ENCODE results near the gene CMTM7. TPM values are rescaled to one million over a fixed set of nuclear protein-coding genes. Genes with fewer than 3 reads are reported as not detected.

The CMTM7 gene
- total and polyA plus RNA-seq, 2 of the 13 experiments (the other 11 are each of a cell fraction or from before 2014, with no cell fraction given) = 20.9 to 21.4 TPM

DNA sequence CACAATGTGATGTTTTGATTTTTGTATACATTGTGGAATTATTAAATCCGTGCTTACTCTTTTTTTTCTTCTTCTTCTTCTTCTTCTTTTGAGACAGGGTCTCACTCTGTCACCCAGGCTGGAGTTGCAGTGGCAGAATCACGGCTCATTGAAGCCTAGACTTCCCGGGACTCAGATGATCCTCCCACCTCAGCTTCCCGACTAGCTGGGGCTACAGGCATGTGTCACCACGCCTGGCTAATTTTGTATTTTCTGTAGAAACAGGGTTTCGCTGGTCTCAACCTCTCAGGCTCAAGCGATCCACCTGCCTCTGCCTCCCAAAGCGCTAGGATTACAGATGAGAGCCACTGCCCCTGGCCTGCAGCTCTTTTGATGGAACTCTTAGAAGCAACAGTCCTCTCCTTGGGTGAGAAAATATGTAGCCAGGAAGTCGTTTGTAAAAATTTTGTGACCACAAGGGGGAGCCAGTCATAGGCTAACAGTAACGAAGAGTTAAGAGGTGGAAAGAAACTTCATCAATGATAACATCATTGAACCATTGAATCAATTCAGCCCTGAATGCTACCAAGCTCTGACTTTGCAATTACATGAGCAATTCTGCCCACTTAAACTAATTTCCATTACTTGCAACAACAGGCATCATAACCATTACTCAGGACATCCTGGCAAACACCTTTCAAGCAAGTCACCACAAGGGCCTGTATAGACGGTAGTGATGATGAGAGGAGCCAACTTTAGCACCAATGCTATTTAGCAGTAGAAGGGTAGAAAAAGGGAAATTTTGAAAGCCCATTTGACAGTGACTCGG, 16.7 kb upstream of the CMTM7 start (continued):
- TF ChIP-seq TEAD2 (CRISPR knock-in tag; IDR thresholded peaks at IDR 0.05) (no peak), HNRNPUL1 (IDR thresholded peaks at IDR 0.05; ENCODE audit: low read depth, low read length) (no peak), IRF2 (CRISPR knock-in tag; IDR thresholded peaks at IDR 0.05) (0 out of 2 replicates have a peak, but pooled peaks have one; percentile 7), PTBP1 (IDR thresholded peaks at IDR 0.05; ENCODE audit: low read depth, low read length, poor library complexity, severe bottlenecking) (no peak), ZNF367 (CRISPR knock-in tag; IDR thresholded peaks at IDR 0.05; ENCODE audit: borderline replicate concordance) (no peak), ZNF430 (CRISPR knock-in tag; IDR thresholded peaks at IDR 0.05) (no peak), MAZ (IDR thresholded peaks at IDR 0.05; ENCODE audit: borderline replicate concordance, low read depth, low read length) (no peak), MAZ (CRISPR knock-in tag; IDR thresholded peaks at IDR 0.05; ENCODE audit: low read depth) (0 out of 2 replicates have a peak, but pooled peaks have one; percentile 36), DNMT3B (CRISPR knock-in tag; conservative IDR thresholded peaks at IDR 0.05) (no peak), ZNF432 (CRISPR knock-in tag; IDR thresholded peaks at IDR 0.05; ENCODE audit: borderline replicate concordance) (no peak)
- TF ChIP-seq, protein P1, sequence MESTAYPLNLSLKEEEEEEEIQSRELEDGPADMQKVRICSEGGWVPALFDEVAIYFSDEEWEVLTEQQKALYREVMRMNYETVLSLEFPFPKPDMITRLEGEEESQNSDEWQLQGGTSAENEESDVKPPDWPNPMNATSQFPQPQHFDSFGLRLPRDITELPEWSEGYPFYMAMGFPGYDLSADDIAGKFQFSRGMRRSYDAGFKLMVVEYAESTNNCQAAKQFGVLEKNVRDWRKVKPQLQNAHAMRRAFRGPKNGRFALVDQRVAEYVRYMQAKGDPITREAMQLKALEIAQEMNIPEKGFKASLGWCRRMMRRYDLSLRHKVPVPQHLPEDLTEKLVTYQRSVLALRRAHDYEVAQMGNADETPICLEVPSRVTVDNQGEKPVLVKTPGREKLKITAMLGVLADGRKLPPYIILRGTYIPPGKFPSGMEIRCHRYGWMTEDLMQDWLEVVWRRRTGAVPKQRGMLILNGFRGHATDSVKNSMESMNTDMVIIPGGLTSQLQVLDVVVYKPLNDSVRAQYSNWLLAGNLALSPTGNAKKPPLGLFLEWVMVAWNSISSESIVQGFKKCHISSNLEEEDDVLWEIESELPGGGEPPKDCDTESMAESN (CRISPR knock-in tag; conservative IDR thresholded peaks at IDR 0.05) = no peak
- TF ChIP-seq, protein P2, sequence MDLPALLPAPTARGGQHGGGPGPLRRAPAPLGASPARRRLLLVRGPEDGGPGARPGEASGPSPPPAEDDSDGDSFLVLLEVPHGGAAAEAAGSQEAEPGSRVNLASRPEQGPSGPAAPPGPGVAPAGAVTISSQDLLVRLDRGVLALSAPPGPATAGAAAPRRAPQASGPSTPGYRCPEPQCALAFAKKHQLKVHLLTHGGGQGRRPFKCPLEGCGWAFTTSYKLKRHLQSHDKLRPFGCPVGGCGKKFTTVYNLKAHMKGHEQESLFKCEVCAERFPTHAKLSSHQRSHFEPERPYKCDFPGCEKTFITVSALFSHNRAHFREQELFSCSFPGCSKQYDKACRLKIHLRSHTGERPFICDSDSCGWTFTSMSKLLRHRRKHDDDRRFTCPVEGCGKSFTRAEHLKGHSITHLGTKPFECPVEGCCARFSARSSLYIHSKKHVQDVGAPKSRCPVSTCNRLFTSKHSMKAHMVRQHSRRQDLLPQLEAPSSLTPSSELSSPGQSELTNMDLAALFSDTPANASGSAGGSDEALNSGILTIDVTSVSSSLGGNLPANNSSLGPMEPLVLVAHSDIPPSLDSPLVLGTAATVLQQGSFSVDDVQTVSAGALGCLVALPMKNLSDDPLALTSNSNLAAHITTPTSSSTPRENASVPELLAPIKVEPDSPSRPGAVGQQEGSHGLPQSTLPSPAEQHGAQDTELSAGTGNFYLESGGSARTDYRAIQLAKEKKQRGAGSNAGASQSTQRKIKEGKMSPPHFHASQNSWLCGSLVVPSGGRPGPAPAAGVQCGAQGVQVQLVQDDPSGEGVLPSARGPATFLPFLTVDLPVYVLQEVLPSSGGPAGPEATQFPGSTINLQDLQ (CRISPR knock-in tag; IDR thresholded peaks at IDR 0.05) = no peak
- TF ChIP-seq, protein P3, sequence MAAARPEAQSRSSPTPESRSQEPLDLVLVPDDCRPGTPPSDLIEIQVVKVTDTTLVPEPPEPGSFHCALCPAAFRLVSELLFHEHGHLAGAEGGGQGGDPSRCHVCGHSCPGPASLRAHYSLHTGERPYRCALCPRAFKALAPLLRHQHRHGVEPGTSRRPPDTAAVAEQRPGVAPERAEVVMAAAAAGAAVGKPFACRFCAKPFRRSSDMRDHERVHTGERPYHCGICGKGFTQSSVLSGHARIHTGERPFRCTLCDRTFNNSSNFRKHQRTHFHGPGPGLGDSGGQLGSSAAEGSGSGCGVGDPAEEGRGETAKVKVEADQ (CRISPR knock-in tag; IDR thresholded peaks at IDR 0.05; ENCODE audit: borderline replicate concordance) = no peak
- TF ChIP-seq, protein P4, sequence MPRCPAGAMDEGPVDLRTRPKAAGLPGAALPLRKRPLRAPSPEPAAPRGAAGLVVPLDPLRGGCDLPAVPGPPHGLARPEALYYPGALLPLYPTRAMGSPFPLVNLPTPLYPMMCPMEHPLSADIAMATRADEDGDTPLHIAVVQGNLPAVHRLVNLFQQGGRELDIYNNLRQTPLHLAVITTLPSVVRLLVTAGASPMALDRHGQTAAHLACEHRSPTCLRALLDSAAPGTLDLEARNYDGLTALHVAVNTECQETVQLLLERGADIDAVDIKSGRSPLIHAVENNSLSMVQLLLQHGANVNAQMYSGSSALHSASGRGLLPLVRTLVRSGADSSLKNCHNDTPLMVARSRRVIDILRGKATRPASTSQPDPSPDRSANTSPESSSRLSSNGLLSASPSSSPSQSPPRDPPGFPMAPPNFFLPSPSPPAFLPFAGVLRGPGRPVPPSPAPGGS (CRISPR knock-in tag; IDR thresholded peaks at IDR 0.05) = no peak
